ENCODE data around the gene CDADC1. TPM values are rescaled to one million over a fixed set of nuclear protein-coding genes. Genes with fewer than 3 reads are reported as not detected.
A peak's percentile ranks its signal among the peaks of the same experiment; 100 is the strongest.

CDADC1 gene
- total RNA-seq, 1 experiment from 2014 or later, result 17.6 TPM

DNA sequence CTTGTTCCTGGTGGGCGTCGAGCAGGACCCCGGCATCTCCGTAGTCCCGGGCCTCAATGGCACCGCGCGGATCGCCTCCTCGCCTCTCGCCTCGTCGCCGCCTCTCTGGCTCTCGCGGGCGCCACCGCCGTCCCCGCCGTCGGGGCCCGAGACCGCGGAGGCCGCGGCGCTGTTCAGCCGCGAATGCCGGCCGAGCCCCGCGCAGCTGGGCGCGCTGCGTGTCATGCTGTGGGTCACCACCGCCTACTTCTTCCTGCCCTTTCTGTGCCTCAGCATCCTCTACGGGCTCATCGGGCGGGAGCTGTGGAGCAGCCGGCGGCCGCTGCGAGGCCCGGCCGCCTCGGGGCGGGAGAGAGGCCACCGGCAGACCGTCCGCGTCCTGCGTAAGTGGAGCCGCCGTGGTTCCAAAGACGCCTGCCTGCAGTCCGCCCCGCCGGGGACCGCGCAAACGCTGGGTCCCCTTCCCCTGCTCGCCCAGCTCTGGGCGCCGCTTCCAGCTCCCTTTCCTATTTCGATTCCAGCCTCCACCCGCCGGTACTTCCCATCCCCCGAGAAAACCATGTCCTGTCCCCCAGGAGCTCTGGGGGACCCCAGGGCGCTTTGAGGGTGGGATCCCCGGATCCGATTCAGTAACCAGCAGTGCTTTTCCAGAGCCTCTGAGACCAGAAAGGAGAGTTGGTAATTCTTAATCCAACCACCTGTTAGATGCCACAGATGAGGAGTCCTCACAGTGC is 26.7 kb upstream of the CDADC1 start:
- H3K9me2 ChIP-seq (replicated peaks; ENCODE audit: low read length), result no peaks in the 10 kb centered on the region
- no peaks in the 10 kb centered on the region for H3K27me3 ChIP-seq (ENCODE audit: low read length)
- no peaks in the 10 kb centered on the region for H4K20me1 ChIP-seq (ENCODE audit: low read length)
- no peaks in the 10 kb centered on the region for H3K36me3 ChIP-seq (ENCODE audit: low read depth, low read length)
- no peaks in the 10 kb centered on the region for H3K9me3 ChIP-seq (ENCODE audit: low read length)
- no peak overlapping the region for H3K4me3 ChIP-seq (ENCODE audit: low read length)
- TF ChIP-seq, protein P1, sequence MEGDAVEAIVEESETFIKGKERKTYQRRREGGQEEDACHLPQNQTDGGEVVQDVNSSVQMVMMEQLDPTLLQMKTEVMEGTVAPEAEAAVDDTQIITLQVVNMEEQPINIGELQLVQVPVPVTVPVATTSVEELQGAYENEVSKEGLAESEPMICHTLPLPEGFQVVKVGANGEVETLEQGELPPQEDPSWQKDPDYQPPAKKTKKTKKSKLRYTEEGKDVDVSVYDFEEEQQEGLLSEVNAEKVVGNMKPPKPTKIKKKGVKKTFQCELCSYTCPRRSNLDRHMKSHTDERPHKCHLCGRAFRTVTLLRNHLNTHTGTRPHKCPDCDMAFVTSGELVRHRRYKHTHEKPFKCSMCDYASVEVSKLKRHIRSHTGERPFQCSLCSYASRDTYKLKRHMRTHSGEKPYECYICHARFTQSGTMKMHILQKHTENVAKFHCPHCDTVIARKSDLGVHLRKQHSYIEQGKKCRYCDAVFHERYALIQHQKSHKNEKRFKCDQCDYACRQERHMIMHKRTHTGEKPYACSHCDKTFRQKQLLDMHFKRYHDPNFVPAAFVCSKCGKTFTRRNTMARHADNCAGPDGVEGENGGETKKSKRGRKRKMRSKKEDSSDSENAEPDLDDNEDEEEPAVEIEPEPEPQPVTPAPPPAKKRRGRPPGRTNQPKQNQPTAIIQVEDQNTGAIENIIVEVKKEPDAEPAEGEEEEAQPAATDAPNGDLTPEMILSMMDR (conservative IDR thresholded peaks at IDR 0.05; ENCODE audit: low read depth, low read length), result no peak
- TF ChIP-seq EZH2 (IDR thresholded peaks at IDR 0.05; ENCODE audit: low read length, unreplicated experiment) (no peak), EZH2phosphoT487 (IDR thresholded peaks at IDR 0.05; ENCODE audit: borderline replicate concordance, low read length) (no peak)
- no peaks in the 10 kb centered on the region for H3K79me2 ChIP-seq (ENCODE audit: low read length)
- H3K27ac ChIP-seq (ENCODE audit: low read length), result no peak overlapping the region
- no peak overlapping the region for H3K4me2 ChIP-seq (ENCODE audit: low read length)
- no TSS peak for BruUV-seq (replicated peaks)
- H3K9ac ChIP-seq (ENCODE audit: low read length), result no peak overlapping the region
- ChIA-PET POLR2A (ENCODE audit: unreplicated experiment) (no interaction called here), CTCF (no interaction called here)
- H3F3A ChIP-seq (ENCODE audit: low read length, unreplicated experiment), result no peaks in the 10 kb centered on the region
- ATAC-seq, result no peak
- intact Hi-C loops (cut with micrococcal nuclease), result no loop called here
- no peaks in the 10 kb centered on the region for H3K4me1 ChIP-seq (ENCODE audit: insufficient read depth, low read length)
- H2AFZ ChIP-seq (ENCODE audit: low read length), result no peak overlapping the region
- DNase-seq, result no peak

GRCh38 chr13:49221590-49221965 is 26.1 kb upstream of the CDADC1 start:
- Histone ChIP-seq H3K27me3 (ENCODE audit: low read length) (no peaks in the 10 kb centered on the region), H3K9me3 (ENCODE audit: low read length) (no peaks in the 10 kb centered on the region), H3K4me2 (ENCODE audit: low read length) (no peak overlapping the region), H3K79me2 (ENCODE audit: low read length) (no peaks in the 10 kb centered on the region), H3K9me2 (replicated peaks; ENCODE audit: low read length) (no peaks in the 10 kb centered on the region), H3K4me3 (ENCODE audit: low read length) (no peak overlapping the region), H3K27ac (ENCODE audit: low read length) (no peak overlapping the region), H4K20me1 (ENCODE audit: low read length) (no peaks in the 10 kb centered on the region), H3K9ac (ENCODE audit: low read length) (no peak overlapping the region), H3K36me3 (ENCODE audit: low read depth, low read length) (no peaks in the 10 kb centered on the region), H3F3A (ENCODE audit: low read length, unreplicated experiment) (no peaks in the 10 kb centered on the region), H3K4me1 (ENCODE audit: insufficient read depth, low read length) (no peaks in the 10 kb centered on the region), H2AFZ (ENCODE audit: low read length) (no peak overlapping the region)
- TF ChIP-seq EZH2phosphoT487 (IDR thresholded peaks at IDR 0.05; ENCODE audit: borderline replicate concordance, low read length) (no peak), EZH2 (IDR thresholded peaks at IDR 0.05; ENCODE audit: low read length, unreplicated experiment) (no peak)
- TF ChIP-seq, protein P1 (conservative IDR thresholded peaks at IDR 0.05; ENCODE audit: low read depth, low read length), result no peak
- ATAC-seq (no peak), DNase-seq (no peak)
- ChIA-PET CTCF (no interaction called here), POLR2A (ENCODE audit: unreplicated experiment) (no interaction called here)
- BruUV-seq (replicated peaks), result no TSS peak
- intact Hi-C loops (cut with micrococcal nuclease), result no loop called here

DNA sequence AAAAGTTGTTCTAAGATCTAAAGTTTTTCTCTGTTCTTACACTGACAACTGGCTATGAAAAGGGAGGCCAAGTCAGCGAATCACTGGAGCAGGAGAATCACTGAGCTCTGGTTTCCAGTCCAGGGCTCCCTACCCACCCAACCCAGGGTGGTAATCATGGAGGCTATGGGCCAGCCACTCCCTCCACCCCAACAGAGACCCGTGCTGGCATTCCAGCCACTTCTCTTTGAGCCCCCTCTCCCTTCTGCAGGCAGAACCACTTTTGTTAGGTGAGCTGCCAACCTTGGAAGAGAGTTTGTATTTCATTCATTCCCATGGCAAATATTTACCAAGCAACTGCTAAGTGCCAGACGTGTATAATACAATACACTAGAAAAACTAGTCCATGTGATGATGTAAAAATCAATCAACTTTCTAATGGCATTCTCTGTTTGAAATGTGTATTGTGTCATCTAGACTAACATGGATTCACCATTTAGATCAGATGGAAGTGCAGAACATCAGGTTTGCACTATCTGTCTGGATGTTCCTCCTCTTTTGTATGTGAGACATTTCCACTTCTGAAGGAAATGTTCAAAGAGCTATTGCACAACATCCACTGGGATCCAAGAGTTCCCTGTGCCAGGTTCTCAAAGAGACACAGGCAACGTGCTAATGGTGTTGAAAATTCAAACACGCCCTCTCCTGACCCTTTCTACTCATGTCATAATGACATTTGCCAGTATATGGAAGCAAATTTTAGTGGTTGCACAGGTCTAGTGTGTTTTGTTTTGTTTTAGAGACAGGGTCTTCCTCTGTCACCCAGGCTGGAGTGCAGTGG is 22.3 kb upstream of the CDADC1 start:
- Histone ChIP-seq H2AFZ (ENCODE audit: low read length) (no peak overlapping the region), H3K27ac (ENCODE audit: low read length) (no peak overlapping the region), H3K36me3 (ENCODE audit: low read depth, low read length) (no peaks in the 10 kb centered on the region), H3K4me2 (ENCODE audit: low read length) (no peak overlapping the region), H3F3A (ENCODE audit: low read length, unreplicated experiment) (no peaks in the 10 kb centered on the region), H3K4me1 (ENCODE audit: insufficient read depth, low read length) (no peaks in the 10 kb centered on the region), H4K20me1 (ENCODE audit: low read length) (no peaks in the 10 kb centered on the region), H3K79me2 (ENCODE audit: low read length) (no peaks in the 10 kb centered on the region), H3K4me3 (ENCODE audit: low read length) (no peak overlapping the region), H3K27me3 (ENCODE audit: low read length) (no peaks in the 10 kb centered on the region), H3K9me2 (replicated peaks; ENCODE audit: low read length) (no peaks in the 10 kb centered on the region), H3K9ac (ENCODE audit: low read length) (no peak overlapping the region), H3K9me3 (ENCODE audit: low read length) (no peaks in the 10 kb centered on the region)
- no peak for ATAC-seq
- intact Hi-C loops (cut with micrococcal nuclease), result no loop called here
- BruUV-seq (replicated peaks), result no TSS peak
- ChIA-PET CTCF (no interaction called here), POLR2A (ENCODE audit: unreplicated experiment) (no interaction called here)
- TF ChIP-seq EZH2 (IDR thresholded peaks at IDR 0.05; ENCODE audit: low read length, unreplicated experiment) (no peak), EZH2phosphoT487 (IDR thresholded peaks at IDR 0.05; ENCODE audit: borderline replicate concordance, low read length) (no peak)
- TF ChIP-seq, protein P1 (conservative IDR thresholded peaks at IDR 0.05; ENCODE audit: low read depth, low read length), result no peak
- peak; percentile 2 for DNase-seq

All from PC-3 (cell line).